Measurements from ENCODE around the gene PDE4D. TPM values are rescaled to one million over a fixed set of nuclear protein-coding genes. Genes with fewer than 3 reads are reported as not detected.

PDE4D gene
- total RNA-seq, 1 experiment from 2014 or later: 3.3 TPM

DNA sequence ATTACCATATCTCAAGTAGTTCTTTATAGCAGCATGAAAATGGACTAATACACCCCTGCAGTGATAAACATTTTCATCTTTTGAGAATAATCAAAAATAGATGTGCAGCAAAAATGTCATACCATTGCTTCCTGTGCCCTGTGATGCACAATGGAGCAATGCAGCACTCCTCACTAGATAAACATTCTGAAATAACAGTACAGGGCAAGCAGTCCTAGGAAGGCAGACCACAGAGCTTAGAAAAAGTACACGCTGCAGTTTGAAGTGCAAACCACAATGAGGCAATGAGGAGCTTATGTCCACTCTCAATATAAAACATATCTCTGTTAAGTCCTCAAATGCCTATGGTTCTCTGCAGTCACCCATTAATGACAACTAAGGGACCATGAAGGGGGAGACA, 367.6 kb downstream of the PDE4D start:
- peaks cover 18% of the 10 kb centered on the region for H3K4me1 Mint-ChIP-seq
- H3K36me3 Mint-ChIP-seq: peaks cover 34% of the 10 kb centered on the region
- no peak overlapping the region for H3K27ac Mint-ChIP-seq
- TF ChIP-seq ZBTB21 (CRISPR knock-in tag; IDR thresholded peaks at IDR 0.05; ENCODE audit: borderline replicate concordance) (no peak), HMGA2 (CRISPR knock-in tag; IDR thresholded peaks at IDR 0.05) (no peak), ZNF263 (CRISPR knock-in tag; IDR thresholded peaks at IDR 0.05; ENCODE audit: low read depth) (no peak), ETV6 (CRISPR knock-in tag; IDR thresholded peaks at IDR 0.05) (no peak), ZNF219 (CRISPR knock-in tag; IDR thresholded peaks at IDR 0.05; ENCODE audit: borderline replicate concordance) (no peak), FOXJ3 (CRISPR knock-in tag; IDR thresholded peaks at IDR 0.05; ENCODE audit: borderline replicate concordance) (no peak), NR1H2 (CRISPR knock-in tag; IDR thresholded peaks at IDR 0.05) (no peak), ZNF671 (CRISPR knock-in tag; IDR thresholded peaks at IDR 0.05) (no peak), JUN (CRISPR knock-in tag; IDR thresholded peaks at IDR 0.05) (no peak), GRHL2 (CRISPR knock-in tag; IDR thresholded peaks at IDR 0.05; ENCODE audit: insufficient replicate concordance, severe bottlenecking) (no peak), ZNF232 (CRISPR knock-in tag; IDR thresholded peaks at IDR 0.05) (no peak), EMX1 (CRISPR knock-in tag; IDR thresholded peaks at IDR 0.05) (no peak), RORB (CRISPR knock-in tag; IDR thresholded peaks at IDR 0.05) (no peak)
- TF ChIP-seq, protein P1, sequence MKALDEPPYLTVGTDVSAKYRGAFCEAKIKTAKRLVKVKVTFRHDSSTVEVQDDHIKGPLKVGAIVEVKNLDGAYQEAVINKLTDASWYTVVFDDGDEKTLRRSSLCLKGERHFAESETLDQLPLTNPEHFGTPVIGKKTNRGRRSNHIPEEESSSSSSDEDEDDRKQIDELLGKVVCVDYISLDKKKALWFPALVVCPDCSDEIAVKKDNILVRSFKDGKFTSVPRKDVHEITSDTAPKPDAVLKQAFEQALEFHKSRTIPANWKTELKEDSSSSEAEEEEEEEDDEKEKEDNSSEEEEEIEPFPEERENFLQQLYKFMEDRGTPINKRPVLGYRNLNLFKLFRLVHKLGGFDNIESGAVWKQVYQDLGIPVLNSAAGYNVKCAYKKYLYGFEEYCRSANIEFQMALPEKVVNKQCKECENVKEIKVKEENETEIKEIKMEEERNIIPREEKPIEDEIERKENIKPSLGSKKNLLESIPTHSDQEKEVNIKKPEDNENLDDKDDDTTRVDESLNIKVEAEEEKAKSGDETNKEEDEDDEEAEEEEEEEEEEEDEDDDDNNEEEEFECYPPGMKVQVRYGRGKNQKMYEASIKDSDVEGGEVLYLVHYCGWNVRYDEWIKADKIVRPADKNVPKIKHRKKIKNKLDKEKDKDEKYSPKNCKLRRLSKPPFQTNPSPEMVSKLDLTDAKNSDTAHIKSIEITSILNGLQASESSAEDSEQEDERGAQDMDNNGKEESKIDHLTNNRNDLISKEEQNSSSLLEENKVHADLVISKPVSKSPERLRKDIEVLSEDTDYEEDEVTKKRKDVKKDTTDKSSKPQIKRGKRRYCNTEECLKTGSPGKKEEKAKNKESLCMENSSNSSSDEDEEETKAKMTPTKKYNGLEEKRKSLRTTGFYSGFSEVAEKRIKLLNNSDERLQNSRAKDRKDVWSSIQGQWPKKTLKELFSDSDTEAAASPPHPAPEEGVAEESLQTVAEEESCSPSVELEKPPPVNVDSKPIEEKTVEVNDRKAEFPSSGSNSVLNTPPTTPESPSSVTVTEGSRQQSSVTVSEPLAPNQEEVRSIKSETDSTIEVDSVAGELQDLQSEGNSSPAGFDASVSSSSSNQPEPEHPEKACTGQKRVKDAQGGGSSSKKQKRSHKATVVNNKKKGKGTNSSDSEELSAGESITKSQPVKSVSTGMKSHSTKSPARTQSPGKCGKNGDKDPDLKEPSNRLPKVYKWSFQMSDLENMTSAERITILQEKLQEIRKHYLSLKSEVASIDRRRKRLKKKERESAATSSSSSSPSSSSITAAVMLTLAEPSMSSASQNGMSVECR (CRISPR knock-in tag; IDR thresholded peaks at IDR 0.05; ENCODE audit: borderline replicate concordance): no peak
- TF ChIP-seq, protein P2, sequence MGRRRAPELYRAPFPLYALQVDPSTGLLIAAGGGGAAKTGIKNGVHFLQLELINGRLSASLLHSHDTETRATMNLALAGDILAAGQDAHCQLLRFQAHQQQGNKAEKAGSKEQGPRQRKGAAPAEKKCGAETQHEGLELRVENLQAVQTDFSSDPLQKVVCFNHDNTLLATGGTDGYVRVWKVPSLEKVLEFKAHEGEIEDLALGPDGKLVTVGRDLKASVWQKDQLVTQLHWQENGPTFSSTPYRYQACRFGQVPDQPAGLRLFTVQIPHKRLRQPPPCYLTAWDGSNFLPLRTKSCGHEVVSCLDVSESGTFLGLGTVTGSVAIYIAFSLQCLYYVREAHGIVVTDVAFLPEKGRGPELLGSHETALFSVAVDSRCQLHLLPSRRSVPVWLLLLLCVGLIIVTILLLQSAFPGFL (CRISPR knock-in tag; IDR thresholded peaks at IDR 0.05; ENCODE audit: borderline replicate concordance): no peak
- TF ChIP-seq, protein P3, sequence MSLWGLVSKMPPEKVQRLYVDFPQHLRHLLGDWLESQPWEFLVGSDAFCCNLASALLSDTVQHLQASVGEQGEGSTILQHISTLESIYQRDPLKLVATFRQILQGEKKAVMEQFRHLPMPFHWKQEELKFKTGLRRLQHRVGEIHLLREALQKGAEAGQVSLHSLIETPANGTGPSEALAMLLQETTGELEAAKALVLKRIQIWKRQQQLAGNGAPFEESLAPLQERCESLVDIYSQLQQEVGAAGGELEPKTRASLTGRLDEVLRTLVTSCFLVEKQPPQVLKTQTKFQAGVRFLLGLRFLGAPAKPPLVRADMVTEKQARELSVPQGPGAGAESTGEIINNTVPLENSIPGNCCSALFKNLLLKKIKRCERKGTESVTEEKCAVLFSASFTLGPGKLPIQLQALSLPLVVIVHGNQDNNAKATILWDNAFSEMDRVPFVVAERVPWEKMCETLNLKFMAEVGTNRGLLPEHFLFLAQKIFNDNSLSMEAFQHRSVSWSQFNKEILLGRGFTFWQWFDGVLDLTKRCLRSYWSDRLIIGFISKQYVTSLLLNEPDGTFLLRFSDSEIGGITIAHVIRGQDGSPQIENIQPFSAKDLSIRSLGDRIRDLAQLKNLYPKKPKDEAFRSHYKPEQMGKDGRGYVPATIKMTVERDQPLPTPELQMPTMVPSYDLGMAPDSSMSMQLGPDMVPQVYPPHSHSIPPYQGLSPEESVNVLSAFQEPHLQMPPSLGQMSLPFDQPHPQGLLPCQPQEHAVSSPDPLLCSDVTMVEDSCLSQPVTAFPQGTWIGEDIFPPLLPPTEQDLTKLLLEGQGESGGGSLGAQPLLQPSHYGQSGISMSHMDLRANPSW (CRISPR knock-in tag; conservative IDR thresholded peaks at IDR 0.05; ENCODE audit: low read depth): no peak
- TF ChIP-seq, protein P4, sequence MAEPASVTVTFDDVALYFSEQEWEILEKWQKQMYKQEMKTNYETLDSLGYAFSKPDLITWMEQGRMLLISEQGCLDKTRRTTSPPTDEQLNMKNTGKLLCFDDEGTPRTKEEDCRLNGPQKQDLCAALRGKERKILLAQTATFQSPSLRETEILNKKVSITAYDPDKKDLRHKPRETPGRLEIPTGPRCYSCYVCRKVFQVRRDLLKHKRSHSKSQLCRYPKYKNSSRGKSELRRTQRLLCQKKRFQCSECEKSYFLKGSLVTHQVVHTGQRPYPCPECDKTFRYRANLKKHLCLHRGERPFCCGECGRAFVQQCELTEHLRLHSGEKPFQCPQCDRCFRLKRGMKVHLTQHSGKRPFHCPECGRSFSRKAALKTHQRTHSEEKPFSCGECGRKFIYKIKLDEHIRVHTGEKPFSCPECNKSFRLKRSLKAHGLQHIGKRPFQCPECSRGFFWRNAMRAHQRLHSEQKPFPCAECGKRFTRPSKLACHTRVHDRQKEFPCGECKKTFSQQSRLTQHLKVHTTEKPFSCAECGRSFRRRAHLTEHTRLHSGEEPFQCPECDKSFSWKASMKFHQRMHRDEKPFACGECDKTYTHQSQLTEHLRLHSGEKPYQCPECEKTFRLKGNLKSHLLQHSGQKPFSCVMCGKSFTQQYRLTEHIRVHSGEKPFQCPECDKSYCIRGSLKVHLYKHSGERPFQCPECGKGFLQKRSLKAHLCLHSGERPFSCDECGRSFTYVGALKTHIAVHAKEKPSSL (CRISPR knock-in tag; conservative IDR thresholded peaks at IDR 0.05): no peak
- H3K27me3 Mint-ChIP-seq (ENCODE audit: low read depth): no peaks in the 10 kb centered on the region
- DNase-seq (ENCODE audit: low spot score) (no peak), ATAC-seq (no peak)
- CTCF ChIA-PET: no interaction called here
- H3K4me3 Mint-ChIP-seq: no peak overlapping the region
- H3K9me3 Mint-ChIP-seq: peaks cover 32% of the 10 kb centered on the region
- POLR2A ChIA-PET: interaction anchor here (0.6 kb wide), 1 partner anchor 114 kb away, joined by 3 read pairs; no protein-coding TSS in a partner anchor
